ENCODE results near the gene NAIF1.

GRCh38 chr9:128062846-128063831, 4.0 kb downstream of the NAIF1 start:
- TF ChIP-seq CTCF (conservative IDR thresholded peaks at IDR 0.05; ENCODE audit: low read length) (no peak), EZH2phosphoT487 (IDR thresholded peaks at IDR 0.05; ENCODE audit: borderline replicate concordance, low read depth, low read length) (no peak)
